NCI-H2196 (cell line): ENCODE results near the gene BDKRB2.
"Not testable (repeated sequence)": the region's sequence is repeated elsewhere in the genome, so short reads cannot be mapped to it uniquely, and the experiment has no call there.

Experiments used
- DNase-seq: peaks from one replicate; lab custom pipeline; 2025; ENCODE audit not compliant: unreplicated experiment; lab: John Stamatoyannopoulos, UW

The BDKRB2 gene

GRCh38 chr14:96221841-96222240 lies 17.2 kb downstream of the BDKRB2 start:
- no peak for DNase-seq

DNA sequence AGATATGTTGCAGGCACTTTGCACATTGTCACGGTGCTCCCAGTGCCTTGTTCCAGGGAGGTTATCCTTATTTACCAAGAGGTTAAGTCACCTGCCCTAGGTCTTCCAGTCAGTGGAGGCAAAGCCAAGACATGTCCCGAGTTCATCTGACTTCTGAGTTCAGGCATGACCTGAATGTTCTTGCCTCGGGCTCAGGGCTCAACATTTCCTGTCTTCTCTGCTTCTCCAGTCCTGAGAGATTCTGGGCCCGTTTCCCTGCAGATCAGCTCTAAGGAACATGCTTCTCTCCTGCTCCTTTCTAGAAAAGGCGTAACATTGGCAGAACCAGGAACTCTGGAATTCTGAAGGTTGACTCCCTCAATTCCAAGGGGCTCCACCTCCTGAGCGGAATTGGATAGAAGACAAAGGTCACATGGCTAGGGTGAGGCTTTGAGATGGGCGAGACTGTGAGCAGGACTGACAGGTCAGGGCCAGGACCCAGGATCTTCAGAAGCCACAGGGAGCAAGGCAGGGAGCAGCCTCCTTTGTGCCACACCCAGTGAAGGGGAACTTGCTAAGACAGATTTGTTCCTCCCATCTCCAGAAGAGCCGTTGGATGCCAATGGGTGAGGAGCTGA lies 19.9 kb downstream of the BDKRB2 start:
- no peak for DNase-seq

- DNase-seq, result no peak
Observed at GRCh38 chr14:96225213-96225612, 20.6 kb downstream of the BDKRB2 start.

GRCh38 chr14:96225745-96226151 lies 21.1 kb downstream of the BDKRB2 start:
- no peak for DNase-seq

GRCh38 chr14:96227428-96227827 lies 22.8 kb downstream of the BDKRB2 start:
- no peak for DNase-seq

GRCh38 chr14:96229315-96229714 lies 24.7 kb downstream of the BDKRB2 start:
- DNase-seq, result no peak

GRCh38 chr14:96231056-96231455 lies 26.4 kb downstream of the BDKRB2 start:
- DNase-seq, result no peak

DNA sequence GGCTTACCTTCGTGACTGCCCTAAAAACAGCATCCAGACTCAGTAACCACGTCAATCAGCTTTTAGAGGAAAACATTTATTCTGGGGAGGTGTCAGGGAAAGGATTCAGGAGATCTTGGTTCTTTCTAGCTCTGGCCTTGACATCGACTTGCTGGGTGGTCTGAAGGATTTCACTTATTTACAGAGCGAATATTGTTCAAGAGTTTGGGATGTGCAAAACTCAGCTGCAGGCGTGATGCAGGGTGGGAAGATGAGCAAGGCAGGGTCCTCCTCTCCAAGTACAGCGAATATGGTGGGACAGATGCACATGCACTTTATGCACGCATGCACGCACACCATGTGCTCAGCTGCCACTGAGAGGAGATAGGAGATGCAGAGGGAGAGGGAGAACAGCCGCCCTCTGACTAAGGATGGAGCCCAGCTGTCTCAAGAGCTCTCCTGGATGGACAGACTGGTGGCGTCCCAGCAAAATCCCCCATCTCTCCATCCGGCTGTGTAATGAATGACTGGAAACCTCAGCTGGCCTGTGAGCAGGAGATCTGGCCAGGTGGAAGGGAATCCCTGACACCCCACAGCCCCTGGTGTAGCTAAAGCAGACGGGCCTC lies 27.0 kb downstream of the BDKRB2 start:
- DNase-seq, result no peak

DNA sequence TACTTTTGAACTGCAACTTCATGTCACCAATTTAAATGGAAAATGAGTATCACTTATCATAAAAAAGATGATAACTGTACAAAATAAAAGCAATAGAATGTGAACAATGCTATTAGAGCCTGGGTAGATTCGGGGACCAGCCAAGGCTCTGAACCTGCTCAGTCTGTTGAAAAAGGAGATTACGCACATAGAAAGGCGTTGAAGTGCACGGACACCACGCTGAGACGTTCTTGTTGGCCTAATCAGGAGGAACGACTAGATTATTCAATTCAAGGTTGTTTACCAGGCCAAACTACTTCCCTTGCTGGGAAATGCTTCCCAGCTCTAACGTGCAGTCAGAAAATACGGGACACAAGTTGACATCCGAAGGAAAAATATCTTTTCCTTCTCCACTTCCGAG lies 27.9 kb downstream of the BDKRB2 start:
- DNase-seq, result no peak

- no peak for DNase-seq
Observed at GRCh38 chr14:96233661-96234060, 29.0 kb downstream of the BDKRB2 start.

- no peak for DNase-seq
Observed at GRCh38 chr14:96235426-96235825, 30.8 kb downstream of the BDKRB2 start.

DNA sequence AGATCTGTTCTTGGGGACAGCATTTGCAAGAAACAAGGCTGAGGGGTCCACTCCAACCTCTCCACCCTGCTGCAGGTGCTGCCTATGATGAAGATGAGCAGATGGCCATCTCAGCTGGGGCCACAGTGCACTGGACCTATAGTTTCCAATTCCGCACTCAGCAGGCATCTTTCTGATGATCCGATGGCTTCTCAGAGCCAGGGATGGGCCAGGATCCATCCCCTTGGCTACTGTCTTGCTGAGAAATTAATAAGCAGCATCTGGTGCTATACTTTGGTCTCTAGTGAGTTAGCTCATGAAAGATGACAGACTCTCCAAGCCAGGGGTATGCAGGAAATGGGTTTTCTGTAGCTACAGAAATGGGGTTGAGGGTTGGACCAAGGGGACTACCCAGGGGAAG lies 33.0 kb downstream of the BDKRB2 start:
- no peak for DNase-seq

DNA sequence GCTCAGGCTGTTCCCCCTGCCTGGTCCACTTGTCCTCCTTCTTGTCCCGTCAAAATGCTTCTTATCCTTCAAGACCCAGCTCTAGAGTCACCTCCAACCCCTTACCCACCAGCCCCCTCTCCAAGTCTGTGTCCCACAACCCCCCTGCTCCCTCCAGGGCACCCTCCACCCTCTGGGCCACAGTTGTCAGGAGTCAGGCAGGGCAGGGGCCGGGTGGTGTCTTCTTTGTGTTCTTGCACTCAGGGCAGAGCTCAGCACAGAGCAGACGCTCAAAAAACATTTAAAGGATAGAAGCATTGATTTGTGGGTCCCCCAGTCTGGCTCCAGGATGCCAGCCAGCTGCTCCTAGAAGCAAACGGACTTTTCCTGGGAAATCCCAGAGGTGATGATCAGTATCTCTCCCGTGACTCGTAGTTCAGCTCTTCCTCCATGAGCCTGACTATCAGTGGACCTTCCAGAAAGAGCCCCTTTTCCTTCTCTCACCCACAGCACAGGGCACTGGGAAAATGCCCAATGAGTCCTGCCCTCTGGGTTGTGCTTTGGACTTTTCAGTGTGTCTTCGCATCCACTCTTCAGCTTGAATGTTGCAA lies 34.1 kb downstream of the BDKRB2 start:
- no peak for DNase-seq

DNA sequence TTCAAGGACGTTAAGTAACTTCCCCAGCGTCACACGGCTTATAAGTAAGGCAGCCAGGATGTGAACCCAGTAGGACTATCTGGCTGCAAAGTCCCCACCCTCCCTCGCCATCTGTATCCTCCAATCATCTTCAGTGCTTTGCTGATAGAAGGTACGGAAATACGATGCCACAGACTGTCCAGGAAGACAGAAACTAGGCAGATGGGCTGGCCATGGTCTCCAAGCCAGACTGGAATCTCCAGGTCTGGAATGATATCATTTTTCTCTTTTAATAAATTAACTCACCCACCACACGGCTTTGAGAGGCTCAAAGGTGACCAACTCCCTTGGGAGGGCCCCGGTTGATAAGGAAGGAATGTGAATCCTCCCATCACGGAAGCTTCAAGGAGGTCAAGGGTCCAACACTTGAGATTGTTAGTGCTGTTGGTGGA lies 35.1 kb downstream of the BDKRB2 start:
- no peak for DNase-seq

DNA sequence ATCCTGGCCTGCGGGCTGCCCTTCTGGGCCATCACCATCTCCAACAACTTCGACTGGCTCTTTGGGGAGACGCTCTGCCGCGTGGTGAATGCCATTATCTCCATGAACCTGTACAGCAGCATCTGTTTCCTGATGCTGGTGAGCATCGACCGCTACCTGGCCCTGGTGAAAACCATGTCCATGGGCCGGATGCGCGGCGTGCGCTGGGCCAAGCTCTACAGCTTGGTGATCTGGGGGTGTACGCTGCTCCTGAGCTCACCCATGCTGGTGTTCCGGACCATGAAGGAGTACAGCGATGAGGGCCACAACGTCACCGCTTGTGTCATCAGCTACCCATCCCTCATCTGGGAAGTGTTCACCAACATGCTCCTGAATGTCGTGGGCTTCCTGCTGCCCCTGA lies 36.0 kb downstream of the BDKRB2 start:
- DNase-seq, result no peak

DNA sequence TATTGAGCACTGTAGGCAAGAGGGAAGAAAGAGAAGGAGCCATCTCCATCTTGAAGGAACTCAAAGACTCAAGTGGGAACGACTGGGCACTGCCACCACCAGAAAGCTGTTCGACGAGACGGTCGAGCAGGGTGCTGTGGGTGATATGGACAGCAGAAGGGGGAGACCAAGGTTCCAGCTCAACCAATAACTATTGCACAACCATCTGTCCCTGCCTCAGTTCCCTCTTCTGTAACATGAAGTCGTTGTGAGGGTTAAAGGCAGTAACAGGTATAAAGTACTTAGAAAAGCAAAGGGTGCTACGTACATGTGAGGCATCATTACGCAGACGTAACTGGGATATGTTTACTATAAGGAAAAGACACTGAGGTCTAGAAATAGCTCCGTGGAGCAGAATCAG lies 37.5 kb downstream of the BDKRB2 start:
- no peak for DNase-seq

- DNase-seq, result no peak
Observed at GRCh38 chr14:96243785-96244184, 39.1 kb downstream of the BDKRB2 start.

DNA sequence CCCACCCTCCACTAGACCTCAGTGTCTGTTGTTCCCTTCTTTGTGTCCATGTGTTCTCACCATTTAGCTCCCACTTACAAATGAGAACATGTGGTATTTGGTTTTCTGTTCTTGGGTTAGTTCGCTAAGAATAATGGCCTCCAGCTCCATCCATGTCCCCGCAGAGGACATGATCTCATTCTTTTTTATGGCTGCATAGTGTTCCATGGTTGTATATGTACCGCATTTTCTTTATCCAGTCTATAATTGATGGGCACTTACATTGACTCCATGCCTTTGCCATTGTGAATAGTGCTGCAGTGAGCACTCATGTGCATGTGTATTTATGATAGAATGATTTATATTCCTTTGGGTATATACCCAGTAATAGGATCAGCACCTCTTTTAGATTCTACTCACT lies 40.4 kb downstream of the BDKRB2 start:
- not testable (repeated sequence) for DNase-seq

DNA sequence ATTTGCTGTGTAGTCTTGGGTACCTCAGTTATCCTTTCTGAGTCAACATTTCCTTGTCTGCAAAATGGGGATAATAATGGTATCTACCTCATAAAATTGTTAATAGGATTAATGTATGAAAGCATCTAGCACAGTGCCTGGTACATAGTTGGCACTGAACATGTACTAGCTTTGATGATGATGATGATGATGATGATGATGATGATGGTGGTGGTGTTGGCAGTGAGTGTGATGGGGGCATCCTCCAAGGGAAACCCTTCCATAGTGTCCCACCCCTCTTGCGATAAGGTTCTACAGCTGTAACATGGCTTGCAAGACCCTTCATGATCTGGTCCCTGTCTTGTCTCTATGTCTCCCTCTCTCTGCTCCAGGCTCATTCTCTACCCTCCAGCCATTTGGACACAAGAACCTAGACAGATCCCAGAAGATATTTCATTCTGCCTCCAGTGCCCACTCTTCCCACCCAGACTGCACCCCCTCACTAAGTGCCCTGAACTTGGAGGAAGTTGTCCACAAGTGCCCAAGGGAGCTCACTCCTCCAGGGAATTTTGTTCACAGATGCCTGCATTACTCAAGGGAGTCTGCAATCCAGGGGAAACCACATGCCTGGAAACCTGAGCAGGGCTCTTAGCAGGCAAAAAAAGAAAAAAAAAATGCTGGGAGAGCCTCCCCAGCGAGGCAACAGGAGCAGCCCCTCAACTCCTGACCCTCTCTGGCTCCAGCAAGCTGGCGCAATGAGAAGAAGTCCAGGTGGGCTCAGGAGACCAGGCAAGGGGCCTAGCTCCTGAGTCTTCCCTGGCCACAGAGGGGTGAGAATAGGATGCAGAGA lies 41.3 kb downstream of the BDKRB2 start:
- DNase-seq, result no peak

GRCh38 chr14:96246539-96246847 lies 41.9 kb downstream of the BDKRB2 start:
- DNase-seq, result peak; percentile 9

DNA sequence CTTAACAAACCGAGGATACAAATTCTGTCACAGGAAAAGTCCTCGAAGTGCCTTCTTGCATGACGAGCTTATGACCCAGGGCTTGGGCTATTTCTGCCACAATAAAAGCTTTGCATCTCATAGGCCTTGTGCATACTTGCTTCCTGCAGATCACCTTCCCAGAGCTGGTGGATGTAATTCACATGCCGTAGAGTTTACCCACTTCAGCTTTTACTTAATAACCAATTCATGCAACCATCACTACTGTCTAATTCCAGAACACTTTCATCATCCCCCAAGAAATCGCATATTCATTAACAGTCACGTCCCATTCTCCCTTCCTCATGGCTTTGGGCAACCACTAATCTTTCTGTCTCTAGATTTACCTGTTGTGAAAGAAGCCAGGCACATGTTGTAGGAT lies 42.4 kb downstream of the BDKRB2 start:
- DNase-seq, result no peak

DNA sequence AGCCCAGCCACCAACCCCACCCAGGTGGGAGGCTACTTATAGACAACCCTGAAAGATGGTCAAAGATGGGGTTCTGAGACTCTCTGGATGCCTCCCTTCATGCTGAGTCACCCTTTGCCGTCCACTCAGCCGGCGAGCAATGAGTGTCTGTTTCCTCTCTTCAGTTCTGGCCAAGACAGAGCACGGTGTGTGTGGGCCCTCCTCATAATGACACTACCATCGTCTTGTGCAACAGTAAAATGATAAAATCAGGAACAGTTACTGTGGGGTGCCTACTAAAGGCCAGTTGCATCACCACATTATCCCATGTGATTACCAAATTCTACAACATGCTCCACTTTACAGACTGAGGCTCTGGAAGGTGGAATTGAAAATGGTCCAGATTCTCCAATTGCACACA lies 44.4 kb downstream of the BDKRB2 start:
- DNase-seq, result no peak
